Frontal cortex (tissue), 4 donors: ENCODE data around the gene CBLN3. TPM values are rescaled to one million over a fixed set of nuclear protein-coding genes. Genes with fewer than 3 reads are reported as not detected.
"Not testable (repeated sequence)": the region's sequence is repeated elsewhere in the genome, so short reads cannot be mapped to it uniquely, and the experiment has no call there.

ENCODE experiments used
- DNase-seq, 2 donors: peaks; one replicate each; pipeline ENCODE4 v3.0.0; 2012; ENCODE audit warnings: low spot score in 2 of 2
- FAIRE-seq: peaks from 2 replicates; lab custom pipeline; 2012; peaks lifted over from hg19 to GRCh38; lab: Jason Lieb, UNC
- total RNA-seq: library from RNA; depleted of rRNA; stranded (reverse); fragments of >200 nt; gene quantifications from one replicate; pipeline ENCODE4 v1.2.3, GENCODE V29; 2014
- donor health status: control.
- donor health status: control.
- donor health status: control.

Gene CBLN3
- total RNA-seq, 1 donor from 2014 or later: not detected

DNA sequence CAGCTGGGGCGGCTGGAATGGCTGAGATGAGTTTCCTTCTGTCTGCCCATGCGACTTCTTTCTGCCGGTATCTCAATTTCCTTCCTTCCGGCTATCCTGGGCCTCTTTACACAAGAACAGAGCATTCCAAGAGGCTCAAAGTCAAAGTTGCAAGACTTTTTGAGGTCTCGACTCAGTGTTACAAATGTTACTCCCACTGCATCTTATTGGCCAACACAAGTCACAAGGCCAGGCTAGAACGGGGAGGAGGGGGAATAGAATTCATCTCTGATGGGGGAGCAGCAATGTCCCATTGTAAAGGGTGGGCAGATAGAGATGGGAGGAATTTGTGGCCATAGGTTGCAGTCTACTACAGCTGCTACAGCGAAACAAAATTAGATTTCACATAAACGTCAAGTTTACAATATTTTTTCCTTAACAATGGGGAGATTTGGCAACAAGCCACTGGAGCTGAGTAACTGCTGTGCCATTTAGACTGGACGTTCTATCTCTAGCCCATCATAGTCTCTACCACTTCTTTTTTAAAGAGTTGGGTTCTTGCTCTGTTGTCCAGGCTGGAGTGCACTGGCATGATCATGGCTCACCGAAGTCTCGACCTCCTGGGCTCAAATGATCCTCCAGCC lies 40.1 kb downstream of the CBLN3 start:
- FAIRE-seq (no peak), DNase-seq (no peak)

- FAIRE-seq: no peak
- no peak for DNase-seq
These were observed 40.8 kb downstream of the CBLN3 start for GRCh38 chr14:24388474-24389179.

- not testable (repeated sequence) for DNase-seq, FAIRE-seq
These were observed 41.9 kb downstream of the CBLN3 start for GRCh38 chr14:24387579-24387978.

- no peak for FAIRE-seq
- no peak for DNase-seq
These were observed 42.5 kb downstream of the CBLN3 start for GRCh38 chr14:24387009-24387345.

DNA sequence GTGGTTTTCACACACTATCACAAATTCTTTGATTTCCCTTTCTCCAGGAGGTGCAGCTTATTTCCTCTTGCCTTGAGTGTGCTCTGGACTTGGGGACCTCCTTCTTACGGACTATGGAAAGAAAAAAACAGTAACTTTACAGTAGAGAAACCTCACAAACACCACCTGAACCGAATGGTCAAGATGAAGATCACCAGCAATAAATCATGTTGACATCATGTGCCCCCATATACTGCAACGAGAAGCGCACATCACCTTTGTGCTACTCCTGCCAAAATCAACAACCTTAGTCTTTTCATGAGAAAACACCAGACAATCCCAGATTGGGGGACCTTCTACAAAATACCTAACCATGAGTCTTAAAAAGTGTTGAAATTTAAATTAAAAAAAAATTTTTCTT lies 43.9 kb downstream of the CBLN3 start:
- DNase-seq (no peak), FAIRE-seq (no peak)

GRCh38 chr14:24384169-24384568 lies 45.3 kb downstream of the CBLN3 start:
- FAIRE-seq: no peak

DNA sequence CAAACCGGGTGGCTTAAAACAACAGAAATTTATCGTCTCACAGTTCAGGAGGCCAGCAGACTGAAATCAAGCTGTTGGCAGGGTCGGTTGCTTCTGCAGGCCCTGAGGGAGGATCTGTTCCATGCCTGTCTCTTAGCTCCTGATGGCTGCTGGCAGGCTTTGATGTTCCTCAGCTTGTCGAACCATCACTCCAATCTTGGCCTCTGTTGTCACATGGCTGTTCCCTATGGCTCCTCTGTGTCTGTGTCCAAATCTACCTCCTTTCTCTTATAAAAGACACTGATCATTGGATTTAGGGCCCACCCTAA lies 47.5 kb downstream of the CBLN3 start:
- no peak for DNase-seq
- FAIRE-seq: no peak

More at GRCh38 chr14:24384169-24384568, 45.3 kb downstream of the CBLN3 start:
- no peak for DNase-seq

DNA sequence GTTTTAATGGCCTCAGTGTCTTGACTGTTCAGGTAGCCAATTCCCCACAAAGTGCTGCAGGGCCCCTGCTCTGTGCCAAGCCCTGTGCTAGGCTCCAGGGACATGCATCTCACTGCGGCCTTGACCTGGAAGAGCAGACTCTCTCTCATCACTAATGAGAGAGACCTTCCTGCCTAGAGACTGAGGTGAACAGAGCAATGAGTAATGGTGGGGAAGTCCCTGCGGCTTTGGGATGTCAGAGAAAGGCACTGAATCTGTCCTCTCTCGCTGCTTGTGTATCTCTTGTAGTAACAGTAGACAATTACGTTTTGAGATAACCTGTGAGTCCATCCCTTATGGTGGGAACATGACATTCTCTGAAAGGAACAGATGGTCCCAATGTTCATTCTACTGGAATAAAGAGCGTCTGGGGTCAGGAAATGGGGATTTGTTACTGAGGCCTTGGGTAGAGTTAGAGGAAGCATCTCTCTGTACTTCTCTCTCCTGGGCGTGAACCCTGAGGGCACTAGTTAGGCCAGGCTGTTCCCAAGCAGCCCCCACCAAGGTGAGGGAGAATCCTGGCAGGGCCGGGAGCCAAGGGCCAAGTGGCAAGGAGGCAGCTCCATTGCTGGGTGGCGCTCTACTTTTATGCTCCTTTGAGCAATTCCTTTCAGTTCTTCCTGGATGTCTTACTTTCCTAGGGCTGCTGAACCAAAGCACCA lies 48.0 kb downstream of the CBLN3 start:
- FAIRE-seq: no peak

DNA sequence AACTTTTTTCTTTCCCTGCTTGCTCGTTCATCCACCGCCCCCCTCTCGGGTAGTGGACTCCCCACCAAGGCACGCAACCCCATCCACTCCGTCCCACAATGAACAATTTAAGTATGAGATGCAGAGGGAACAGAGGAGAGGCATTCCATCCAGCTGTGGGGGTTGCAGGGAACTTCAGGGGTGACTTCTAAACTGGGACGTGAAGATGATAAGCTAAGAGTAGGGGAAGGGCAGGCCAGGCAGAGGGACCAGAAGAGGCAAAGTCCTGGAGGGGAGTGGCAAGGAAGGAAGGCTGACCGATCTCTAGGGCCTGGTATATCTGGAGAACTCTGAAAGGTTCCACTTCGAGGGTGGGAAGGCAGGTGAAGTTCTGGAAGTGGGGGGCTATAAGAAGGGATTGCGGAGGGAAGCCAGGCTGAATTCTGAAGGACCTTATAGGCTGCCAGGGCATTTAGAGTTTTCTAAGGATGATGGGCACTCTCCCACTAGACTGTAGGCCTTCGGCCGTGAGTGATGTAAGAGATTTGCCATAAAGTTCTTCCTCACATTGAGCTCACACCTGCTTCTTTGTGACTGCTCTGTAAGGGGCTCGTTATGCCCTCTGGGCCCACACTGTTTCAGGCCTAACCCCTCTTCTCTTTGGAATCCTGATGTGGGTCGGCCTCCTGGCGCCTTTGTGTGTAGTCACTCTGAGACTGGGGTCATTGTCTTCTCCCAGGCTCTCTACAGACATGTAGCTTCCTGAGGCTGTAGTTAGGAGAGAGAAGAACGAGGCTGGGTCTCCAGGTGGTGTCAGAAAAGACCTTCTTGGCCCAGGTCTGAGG lies 49.3 kb downstream of the CBLN3 start:
- no peak for DNase-seq

More for the DNA sequence above, 48.0 kb downstream of the CBLN3 start:
- DNase-seq: no peak

GRCh38 chr14:24378981-24379906 lies 50.2 kb downstream of the CBLN3 start:
- FAIRE-seq: no peak

More for the DNA sequence above, 49.3 kb downstream of the CBLN3 start:
- FAIRE-seq: no peak

DNA sequence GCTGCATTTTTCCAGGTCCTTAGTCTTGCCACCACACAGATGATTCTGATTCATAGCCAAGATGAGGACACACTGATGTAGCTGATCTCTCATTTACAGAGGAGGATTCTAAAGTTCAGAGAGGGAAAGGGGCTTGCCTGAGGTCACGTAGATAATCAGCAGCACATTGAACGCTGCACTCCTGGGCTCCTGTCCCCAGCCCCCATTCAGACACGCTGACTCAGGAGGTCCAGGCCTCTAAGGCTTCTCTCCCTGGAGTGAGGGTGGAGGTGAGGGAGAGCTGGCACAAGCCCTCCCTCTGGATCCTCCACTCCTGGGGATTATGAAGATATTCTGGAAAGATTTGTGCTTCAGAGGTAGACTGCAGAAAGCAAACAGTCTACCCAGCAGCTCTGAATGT lies 51.1 kb downstream of the CBLN3 start:
- DNase-seq: no peak
- FAIRE-seq: no peak

More at GRCh38 chr14:24378981-24379906, 50.2 kb downstream of the CBLN3 start:
- no peak for DNase-seq

- FAIRE-seq (no peak), DNase-seq (no peak)
These were observed 51.8 kb downstream of the CBLN3 start for GRCh38 chr14:24377657-24378056.

DNA sequence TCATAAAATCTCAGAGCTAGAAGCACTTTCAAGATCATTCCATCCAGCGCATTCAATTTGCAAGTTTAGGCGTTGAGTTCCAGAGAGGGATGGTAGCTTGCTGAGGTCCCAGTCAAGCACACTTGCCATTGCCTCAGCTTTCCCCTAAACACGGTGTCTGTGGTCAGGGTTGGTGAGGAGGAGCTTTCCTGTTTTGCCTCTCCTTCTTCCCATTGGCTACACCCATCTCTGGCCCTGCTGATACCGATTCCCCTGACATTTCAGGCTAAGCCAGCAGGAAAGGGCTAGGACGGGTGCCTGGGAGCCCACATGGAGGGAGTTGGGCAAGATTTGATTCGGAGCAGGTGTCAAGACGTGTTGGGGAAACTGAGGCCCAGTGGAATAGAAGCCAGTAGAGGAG lies 52.3 kb downstream of the CBLN3 start:
- FAIRE-seq: no peak

More for the DNA sequence above, 52.3 kb downstream of the CBLN3 start:
- DNase-seq: no peak

Other genes with a start within 250 kb of the CBLN3 start
- 12.6 TPM for gene IPO4, start 240.9 kb downstream of the CBLN3 start, total RNA-seq
- gene TM9SF1, start 234.2 kb downstream of the CBLN3 start, total RNA-seq: 9.8 TPM
- gene TSSK4, start 224.0 kb downstream of the CBLN3 start, total RNA-seq: not detected
- gene CHMP4A, start 216.2 kb downstream of the CBLN3 start, total RNA-seq: 40.4 TPM
- gene MDP1, start 213.6 kb downstream of the CBLN3 start, total RNA-seq: 18.8 TPM
- 62.8 TPM for gene NEDD8, start 197.3 kb downstream of the CBLN3 start, total RNA-seq
- 51.8 TPM for gene GMPR2, start 196.7 kb downstream of the CBLN3 start, total RNA-seq
- gene TINF2, start 187.0 kb downstream of the CBLN3 start, total RNA-seq: 42.4 TPM
- gene TGM1, start 166.5 kb downstream of the CBLN3 start, total RNA-seq: 0.82 TPM
- gene RABGGTA, start 158.1 kb downstream of the CBLN3 start, total RNA-seq: 25.7 TPM
- 8.2 TPM for gene DHRS1, start 129.9 kb downstream of the CBLN3 start, total RNA-seq
- gene NOP9, start 129.8 kb downstream of the CBLN3 start, total RNA-seq: 22.8 TPM
- gene CIDEB, start 121.7 kb downstream of the CBLN3 start, total RNA-seq: 2.0 TPM
- gene LTB4R2, start 119.5 kb downstream of the CBLN3 start, total RNA-seq: 1.6 TPM
- gene LTB4R, start 118.2 kb downstream of the CBLN3 start, total RNA-seq: 1.2 TPM
- gene ADCY4, start 94.6 kb downstream of the CBLN3 start, total RNA-seq: 0.82 TPM
- gene RIPK3, start 89.7 kb downstream of the CBLN3 start, total RNA-seq: under 0.01 TPM
- 2.9 TPM for gene NFATC4, start 61.5 kb downstream of the CBLN3 start, total RNA-seq
- gene NYNRIN, start 30.7 kb downstream of the CBLN3 start, total RNA-seq: 9.8 TPM
- 13.9 TPM for gene KHNYN, start 286 bp upstream of the CBLN3 start, total RNA-seq
- 16.3 TPM for gene SDR39U1, start 13.1 kb upstream of the CBLN3 start, total RNA-seq
- not detected for gene CMA1, start 78.6 kb upstream of the CBLN3 start, total RNA-seq
- gene CTSG, start 146.6 kb upstream of the CBLN3 start, total RNA-seq: not detected
- gene GZMH, start 180.0 kb upstream of the CBLN3 start, total RNA-seq: not detected
- gene GZMB, start 204.5 kb upstream of the CBLN3 start, total RNA-seq: not detected